Fibroblast of mammary gland (primary cell): ENCODE results near the gene PCDHGC4.
A peak's percentile ranks its signal among the peaks of the same experiment; 100 is the strongest.

Source experiments
- DNase-seq: peaks from one replicate; pipeline ENCODE4 v3.0.0-alpha.2; 2010; ENCODE audit warnings: low read depth
- H3K4me3 ChIP-seq: 2 replicates; pipeline ENCODE4 v1.5.1; 2011; ENCODE audit warnings: low read depth, mild to moderate bottlenecking, low read length, moderate library complexity; ENCODE audit not compliant: control insufficient read depth
- CTCF ChIP-seq: conservative IDR thresholded peaks from 2 replicates; pipeline ENCODE4 v1.5.1; 2011; ENCODE audit warnings: low read depth, low read length, inconsistent platforms; ENCODE audit not compliant: control insufficient read depth, insufficient read depth

Gene PCDHGC4

GRCh38 chr5:141484641-141485311 is at the start of gene PCDHGC4:
PCDHGC4 (plus strand) TSS chr5:141485030; CDS start chr5:141485174, 144 bp downstream.
- no peak for TF ChIP-seq CTCF
- peak within 1 kb of the TSS; percentile 22 for H3K4me3 ChIP-seq
- no peak for DNase-seq

GRCh38 chr5:141437221-141437620 is 47.6 kb upstream of the PCDHGC4 start:
- TF ChIP-seq CTCF, result no peak
- H3K4me3 ChIP-seq, result no peak overlapping the region
- no peak for DNase-seq

GRCh38 chr5:141439411-141440141 is 45.3 kb upstream of the PCDHGC4 start:
- H3K4me3 ChIP-seq, result no peak overlapping the region
- no peak for DNase-seq
- no peak for TF ChIP-seq CTCF

- DNase-seq, result no peak
- no peak overlapping the region for H3K4me3 ChIP-seq
- no peak for TF ChIP-seq CTCF
Measured at GRCh38 chr5:141440341-141440740, 44.5 kb upstream of the PCDHGC4 start.

- DNase-seq, result no peak
- no peak for TF ChIP-seq CTCF
- no peak overlapping the region for H3K4me3 ChIP-seq
Measured at GRCh38 chr5:141441571-141442170, 43.2 kb upstream of the PCDHGC4 start.

DNA sequence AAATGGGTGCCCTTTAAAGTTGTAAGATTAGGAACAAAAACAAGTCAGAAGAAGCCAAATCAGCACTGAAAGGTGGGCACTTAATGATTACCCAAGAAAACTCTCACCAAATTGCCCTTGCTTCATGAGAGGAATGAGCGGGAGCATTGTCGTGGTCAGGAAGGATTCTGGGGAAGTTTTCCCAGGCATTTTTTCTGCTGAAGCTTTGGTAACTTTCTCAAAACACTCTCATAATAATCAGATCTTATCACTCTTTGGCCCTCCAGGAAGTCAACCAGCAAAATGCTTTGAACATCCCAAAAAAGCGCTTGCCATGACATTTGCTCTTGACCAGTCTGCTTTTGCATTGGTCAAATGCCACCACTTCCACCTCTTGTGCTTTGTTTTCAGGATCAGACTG is 19.5 kb upstream of the PCDHGC4 start:
- no peak overlapping the region for H3K4me3 ChIP-seq
- no peak for TF ChIP-seq CTCF
- DNase-seq, result no peak
